K562 (cell line): ENCODE data around the gene GRHPR. TPM values are rescaled to one million over a fixed set of nuclear protein-coding genes. Genes with fewer than 3 reads are reported as not detected.

Source experiments
- BHLHE40 ChIP-seq: IDR thresholded peaks from 2 replicates; pipeline ENCODE4 v1.6.1; 2011; ENCODE audit warnings: low read length, improper control_type of control experiment
- CEBPG ChIP-seq, 3 experiments: fragments of 200-800 bp in 1 of 3; sonication (Bioruptor generic) in 1 of 3; sonication (generic) in 1 of 3; formaldehyde crosslinking in 1 of 3; IDR thresholded peaks in 2 of 3; conservative IDR thresholded peaks in 1 of 3; 2 replicates each; pipeline versions ENCODE4 v1.6.1 to v1.8.0; 2016 to 2022; ENCODE audit warnings: missing compliant biosample characterization in 2 of 3, missing genetic modification characterization in 2 of 3, mild to moderate bottlenecking in 1 of 3, missing genetic modification reagents in 1 of 3
- CXXC5 ChIP-seq: fragments of 250-450 bp; sonication (Bioruptor Pico); IDR thresholded peaks from 2 replicates; pipeline ENCODE4 v1.8.0; 2022; ENCODE audit warnings: inconsistent platforms, mild to moderate bottlenecking, moderate library complexity
- EHMT2 ChIP-seq: fragments of 450-650 bp; IDR thresholded peaks from 2 replicates; pipeline ENCODE4 v1.6.1; 2018; ENCODE audit warnings: antibody characterized with exemption
- KAT2B ChIP-seq: IDR thresholded peaks from one replicate; pipeline ENCODE4 v1.6.1; 2012; ENCODE audit warnings: low read depth, mild to moderate bottlenecking, control low read depth, inconsistent platforms, low read length, moderate library complexity
- L3MBTL2 ChIP-seq: fragments of 450-650 bp; IDR thresholded peaks from 2 replicates; pipeline ENCODE4 v1.6.1; 2016; ENCODE audit warnings: mild to moderate bottlenecking, moderate library complexity
- MEIS2 ChIP-seq: fragments of 450-650 bp; IDR thresholded peaks from 2 replicates; pipeline ENCODE4 v1.6.1; 2014; ENCODE audit warnings: mild to moderate bottlenecking; ENCODE audit not compliant: partially characterized antibody
- NFYB ChIP-seq: IDR thresholded peaks from 2 replicates; pipeline ENCODE4 v1.6.1; 2011; ENCODE audit warnings: mild to moderate bottlenecking, moderate library complexity; ENCODE audit not compliant: insufficient read length; ENCODE audit errors: extremely low read depth
- PHB2 ChIP-seq: fragments of 450-650 bp; IDR thresholded peaks from 2 replicates; pipeline ENCODE4 v1.6.1; 2017; ENCODE audit warnings: low read depth
- PHF20 ChIP-seq: fragments of 450-650 bp; IDR thresholded peaks from 2 replicates; pipeline ENCODE4 v1.6.1; 2018; ENCODE audit not compliant: partially characterized antibody
- POLR2H ChIP-seq: IDR thresholded peaks from 2 replicates; pipeline ENCODE4 v1.6.1; 2016; ENCODE audit warnings: missing genetic modification characterization, low read depth, mild to moderate bottlenecking, control low read depth, missing compliant biosample characterization, moderate library complexity
- PTTG1 ChIP-seq: fragments of 450-650 bp; IDR thresholded peaks from 2 replicates; pipeline ENCODE4 v1.6.1; 2016; ENCODE audit warnings: low read depth, mild to moderate bottlenecking, missing genetic modification characterization, missing compliant biosample characterization
- RFX1 ChIP-seq: fragments of 450-650 bp; IDR thresholded peaks from 2 replicates; pipeline ENCODE4 v1.6.1; 2016; ENCODE audit warnings: mild to moderate bottlenecking, moderate library complexity
- SMC3 ChIP-seq: conservative IDR thresholded peaks from 2 replicates; pipeline ENCODE4 v1.6.1; 2011; ENCODE audit warnings: low read depth, low read length, improper control_type of control experiment; ENCODE audit not compliant: insufficient read depth
- TEAD2 ChIP-seq: fragments of 450-650 bp; IDR thresholded peaks from 2 replicates; pipeline ENCODE4 v1.6.1; 2016; ENCODE audit warnings: missing genetic modification characterization, control low read depth, missing compliant biosample characterization
- ZKSCAN3 ChIP-seq: fragments of 250-450 bp; sonication (Bioruptor Pico); IDR thresholded peaks from 2 replicates; pipeline ENCODE4 v1.4.0; 2020
- ZNF124 ChIP-seq: sonication (generic); formaldehyde crosslinking; IDR thresholded peaks from 2 replicates; pipeline ENCODE4 v1.8.1; 2022; ENCODE audit warnings: missing genetic modification reagents
- ZNF133 ChIP-seq: fragments of 250-450 bp; sonication (Bioruptor Pico); IDR thresholded peaks from 2 replicates; pipeline ENCODE4 v1.4.0; 2020; ENCODE audit warnings: mild to moderate bottlenecking
- ZNF699 ChIP-seq: fragments of 250-450 bp; sonication (Bioruptor Pico); IDR thresholded peaks from 2 replicates; pipeline ENCODE4 v1.8.0; 2021; ENCODE audit warnings: mild to moderate bottlenecking, moderate library complexity; ENCODE audit not compliant: insufficient replicate concordance
- polyA plus RNA-seq, 8 experiments: library from polyadenylated mRNA; depleted of rRNA in 4 of 8; stranded (reverse) in 5 of 8; unstranded in 3 of 8; fragments of >200 nt; fragmentation: Nextera tagmentation in 2 of 8; fragmentation: Illumina TruSeq in 1 of 8; extraction: Ambion mirVana in 2 of 8; extraction: Trizol in 1 of 8; gene quantifications; 2 replicates each; pipeline versions ENCODE4 v1.2.1 to v1.2.3, GENCODE V29; 2011 to 2014; ENCODE audit warnings: inconsistent platforms in 1 of 8, missing spikeins in 1 of 8
- total RNA-seq, 7 experiments: library from RNA; depleted of rRNA in 6 of 7; stranded (reverse); fragments of >200 nt in 6 of 7; fragmentation: Illumina TruSeq in 2 of 7; extraction: Trizol in 2 of 7; gene quantifications; 2 replicates each; pipeline versions ENCODE4 v1.2.1 to v1.2.3, GENCODE V29; 2011 to 2021; ENCODE audit warnings: low replicate concordance in 1 of 7
- TF ChIP-seq, protein P1 (sequence below): sonication (generic); formaldehyde crosslinking; IDR thresholded peaks from 2 replicates; pipeline ENCODE4 v1.8.0; 2022; ENCODE audit warnings: mild to moderate bottlenecking, missing genetic modification reagents, borderline replicate concordance
- TF ChIP-seq, protein P2 (sequence below): fragments of 450-650 bp; IDR thresholded peaks from 2 replicates; pipeline ENCODE4 v1.6.1; 2016; ENCODE audit warnings: antibody characterized with exemption
- TF ChIP-seq, protein P3 (sequence below): sonication (generic); formaldehyde crosslinking; IDR thresholded peaks from 2 replicates; pipeline ENCODE4 v1.8.0; 2022; ENCODE audit warnings: missing genetic modification reagents, mild to moderate bottlenecking, moderate library complexity, borderline replicate concordance

GRHPR gene
- total and polyA plus RNA-seq, 9 of the 15 experiments (the other 6 are each of a cell fraction or from before 2014, with no cell fraction given) = 38.9 to 144 (median 120) TPM

GRCh38 chr9:37485389-37486255 lies 63.1 kb downstream of the GRHPR start, which contains the start of gene POLR1E (continued):
- TF ChIP-seq, protein P1, sequence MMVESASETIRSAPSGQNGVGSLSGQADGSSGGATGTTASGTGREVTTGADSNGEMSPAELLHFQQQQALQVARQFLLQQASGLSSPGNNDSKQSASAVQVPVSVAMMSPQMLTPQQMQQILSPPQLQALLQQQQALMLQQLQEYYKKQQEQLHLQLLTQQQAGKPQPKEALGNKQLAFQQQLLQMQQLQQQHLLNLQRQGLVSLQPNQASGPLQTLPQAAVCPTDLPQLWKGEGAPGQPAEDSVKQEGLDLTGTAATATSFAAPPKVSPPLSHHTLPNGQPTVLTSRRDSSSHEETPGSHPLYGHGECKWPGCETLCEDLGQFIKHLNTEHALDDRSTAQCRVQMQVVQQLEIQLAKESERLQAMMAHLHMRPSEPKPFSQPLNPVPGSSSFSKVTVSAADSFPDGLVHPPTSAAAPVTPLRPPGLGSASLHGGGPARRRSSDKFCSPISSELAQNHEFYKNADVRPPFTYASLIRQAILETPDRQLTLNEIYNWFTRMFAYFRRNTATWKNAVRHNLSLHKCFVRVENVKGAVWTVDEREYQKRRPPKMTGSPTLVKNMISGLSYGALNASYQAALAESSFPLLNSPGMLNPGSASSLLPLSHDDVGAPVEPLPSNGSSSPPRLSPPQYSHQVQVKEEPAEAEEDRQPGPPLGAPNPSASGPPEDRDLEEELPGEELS (CRISPR knock-in tag) = no peak
- TF ChIP-seq CEBPG (CRISPR knock-in tag; IDR thresholded peaks at IDR 0.05) (no peak), CEBPG (tag; conservative IDR thresholded peaks at IDR 0.05 in 1 of 2, IDR thresholded peaks at IDR 0.05 in 1 of 2) (no peak), KAT2B (no peak), NFYB (peak; percentile 51), TEAD2 (tag) (no peak), CXXC5 (peak; percentile 91), EHMT2 (peak; percentile 29; the same call in 1 of the 2 replicates), SMC3 (no peak), MEIS2 (peak; percentile 38), PTTG1 (tag) (no peak), ZNF124 (CRISPR knock-in tag) (no peak), PHF20 (peak; percentile 72), ZNF699 (CRISPR knock-in tag) (no peak), ZKSCAN3 (CRISPR knock-in tag) (no peak), PHB2 (no peak), L3MBTL2 (peak; percentile 97), RFX1 (no peak), ZNF133 (CRISPR knock-in tag) (no peak), BHLHE40 (peak; percentile 77), POLR2H (tag) (peak; percentile 58)
- TF ChIP-seq, protein P2, sequence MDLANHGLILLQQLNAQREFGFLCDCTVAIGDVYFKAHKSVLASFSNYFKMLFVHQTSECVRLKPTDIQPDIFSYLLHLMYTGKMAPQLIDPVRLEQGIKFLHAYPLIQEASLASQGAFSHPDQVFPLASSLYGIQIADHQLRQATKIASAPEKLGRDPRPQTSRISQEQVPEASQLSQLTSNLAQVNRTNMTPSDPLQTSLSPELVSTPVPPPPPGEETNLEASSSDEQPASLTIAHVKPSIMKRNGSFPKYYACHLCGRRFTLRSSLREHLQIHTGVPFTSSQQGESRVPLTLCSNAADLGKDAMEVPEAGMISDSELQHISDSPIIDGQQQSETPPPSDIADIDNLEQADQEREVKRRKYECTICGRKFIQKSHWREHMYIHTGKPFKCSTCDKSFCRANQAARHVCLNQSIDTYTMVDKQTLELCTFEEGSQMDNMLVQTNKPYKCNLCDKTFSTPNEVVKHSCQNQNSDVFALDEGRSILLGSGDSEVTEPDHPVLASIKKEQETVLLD = no peak
- TF ChIP-seq, protein P3, sequence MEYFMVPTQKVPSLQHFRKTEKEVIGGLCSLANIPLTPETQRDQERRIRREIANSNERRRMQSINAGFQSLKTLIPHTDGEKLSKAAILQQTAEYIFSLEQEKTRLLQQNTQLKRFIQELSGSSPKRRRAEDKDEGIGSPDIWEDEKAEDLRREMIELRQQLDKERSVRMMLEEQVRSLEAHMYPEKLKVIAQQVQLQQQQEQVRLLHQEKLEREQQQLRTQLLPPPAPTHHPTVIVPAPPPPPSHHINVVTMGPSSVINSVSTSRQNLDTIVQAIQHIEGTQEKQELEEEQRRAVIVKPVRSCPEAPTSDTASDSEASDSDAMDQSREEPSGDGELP (CRISPR knock-in tag) = 0 out of 2 replicates have a peak, but pooled peaks have one; percentile 59
